ENCODE results near the gene ZBTB44. TPM values are rescaled to one million over a fixed set of nuclear protein-coding genes. Genes with fewer than 3 reads are reported as not detected.
"Not testable (repeated sequence)": the region's sequence is repeated elsewhere in the genome, so short reads cannot be mapped to it uniquely, and the experiment has no call there.

The ZBTB44 gene
- total RNA-seq, 1 donor from 2014 or later: 36.0 TPM

- H3K27me3 Mint-ChIP-seq (ENCODE audit: low read depth); H3K9me3 Mint-ChIP-seq; H3K36me3 Mint-ChIP-seq (ENCODE audit: low read depth); H3K4me3 Mint-ChIP-seq (ENCODE audit: low read depth); DNase-seq (ENCODE audit: low spot score); H3K4me1 Mint-ChIP-seq (ENCODE audit: low read depth); H3K27ac Mint-ChIP-seq; intact Hi-C loops (cut with micrococcal nuclease): not testable (repeated sequence)
Measured at GRCh38 chr11:130193551-130193950, 121.2 kb downstream of the ZBTB44 start.

- Mint-ChIP-seq H3K4me1 (ENCODE audit: low read depth) (no peaks in the 10 kb centered on the region), H3K4me3 (ENCODE audit: low read depth) (no peak overlapping the region), H3K9me3 (no peaks in the 10 kb centered on the region), H3K27ac (no peak overlapping the region), H3K27me3 (ENCODE audit: low read depth) (no peaks in the 10 kb centered on the region), H3K36me3 (ENCODE audit: low read depth) (no peaks in the 10 kb centered on the region)
- intact Hi-C loops (cut with micrococcal nuclease): no loop called here
- DNase-seq (ENCODE audit: low spot score): no peak
Measured at GRCh38 chr11:130192845-130193267, 121.9 kb downstream of the ZBTB44 start.

- H3K9me3 Mint-ChIP-seq: no peaks in the 10 kb centered on the region
- no peaks in the 10 kb centered on the region for H3K4me1 Mint-ChIP-seq (ENCODE audit: low read depth)
- intact Hi-C loops (cut with micrococcal nuclease): no loop called here
- H3K4me3 Mint-ChIP-seq (ENCODE audit: low read depth): no peak overlapping the region
- H3K36me3 Mint-ChIP-seq (ENCODE audit: low read depth): no peaks in the 10 kb centered on the region
- DNase-seq (ENCODE audit: low spot score): no peak
- H3K27me3 Mint-ChIP-seq (ENCODE audit: low read depth): no peaks in the 10 kb centered on the region
- no peak overlapping the region for H3K27ac Mint-ChIP-seq
Measured at GRCh38 chr11:130191896-130192295, 122.8 kb downstream of the ZBTB44 start.

- no peaks in the 10 kb centered on the region for H3K9me3 Mint-ChIP-seq
- no peaks in the 10 kb centered on the region for H3K36me3 Mint-ChIP-seq (ENCODE audit: low read depth)
- DNase-seq (ENCODE audit: low spot score): no peak
- intact Hi-C loops (cut with micrococcal nuclease): no loop called here
- no peak overlapping the region for H3K27ac Mint-ChIP-seq
- no peak overlapping the region for H3K4me3 Mint-ChIP-seq (ENCODE audit: low read depth)
- H3K4me1 Mint-ChIP-seq (ENCODE audit: low read depth): no peaks in the 10 kb centered on the region
- no peaks in the 10 kb centered on the region for H3K27me3 Mint-ChIP-seq (ENCODE audit: low read depth)
Measured at GRCh38 chr11:130190371-130190881, 124.3 kb downstream of the ZBTB44 start.

- Mint-ChIP-seq H3K27me3 (ENCODE audit: low read depth) (peaks cover 3% of the 10 kb centered on the region), H3K36me3 (ENCODE audit: low read depth) (no peaks in the 10 kb centered on the region), H3K4me3 (ENCODE audit: low read depth) (no peak overlapping the region), H3K27ac (no peak overlapping the region), H3K4me1 (ENCODE audit: low read depth) (no peaks in the 10 kb centered on the region), H3K9me3 (no peaks in the 10 kb centered on the region)
- DNase-seq (ENCODE audit: low spot score): no peak
- intact Hi-C loops (cut with micrococcal nuclease): no loop called here
Measured at GRCh38 chr11:130189492-130190210, 125.1 kb downstream of the ZBTB44 start.

- H3K9me3 Mint-ChIP-seq: no peaks in the 10 kb centered on the region
- no peak overlapping the region for H3K27ac Mint-ChIP-seq
- intact Hi-C loops (cut with micrococcal nuclease): no loop called here
- no peaks in the 10 kb centered on the region for H3K4me1 Mint-ChIP-seq (ENCODE audit: low read depth)
- H3K27me3 Mint-ChIP-seq (ENCODE audit: low read depth): peaks cover 3% of the 10 kb centered on the region
- no peak overlapping the region for H3K4me3 Mint-ChIP-seq (ENCODE audit: low read depth)
- no peaks in the 10 kb centered on the region for H3K36me3 Mint-ChIP-seq (ENCODE audit: low read depth)
- DNase-seq (ENCODE audit: low spot score): no peak
Measured at GRCh38 chr11:130188585-130189347, 126.0 kb downstream of the ZBTB44 start.

GRCh38 chr11:130188047-130188446 is 126.7 kb downstream of the ZBTB44 start:
- Mint-ChIP-seq H3K9me3 (no peaks in the 10 kb centered on the region), H3K27ac (no peak overlapping the region), H3K4me1 (ENCODE audit: low read depth) (no peaks in the 10 kb centered on the region), H3K36me3 (ENCODE audit: low read depth) (no peaks in the 10 kb centered on the region), H3K27me3 (ENCODE audit: low read depth) (peaks cover 3% of the 10 kb centered on the region), H3K4me3 (ENCODE audit: low read depth) (no peak overlapping the region)
- intact Hi-C loops (cut with micrococcal nuclease): no loop called here
- no peak for DNase-seq (ENCODE audit: low spot score)

GRCh38 chr11:130187096-130187495 is 127.6 kb downstream of the ZBTB44 start:
- H3K4me3 Mint-ChIP-seq (ENCODE audit: low read depth): no peak overlapping the region
- peaks cover 3% of the 10 kb centered on the region for H3K27me3 Mint-ChIP-seq (ENCODE audit: low read depth)
- H3K9me3 Mint-ChIP-seq: no peaks in the 10 kb centered on the region
- DNase-seq (ENCODE audit: low spot score): no peak
- H3K27ac Mint-ChIP-seq: no peak overlapping the region
- H3K36me3 Mint-ChIP-seq (ENCODE audit: low read depth): no peaks in the 10 kb centered on the region
- intact Hi-C loops (cut with micrococcal nuclease): no loop called here
- no peaks in the 10 kb centered on the region for H3K4me1 Mint-ChIP-seq (ENCODE audit: low read depth)

GRCh38 chr11:130183878-130184610 is 130.7 kb downstream of the ZBTB44 start:
- Mint-ChIP-seq H3K4me3 (ENCODE audit: low read depth) (no peak overlapping the region), H3K27me3 (ENCODE audit: low read depth) (peaks cover 3% of the 10 kb centered on the region), H3K27ac (no peak overlapping the region), H3K4me1 (ENCODE audit: low read depth) (no peaks in the 10 kb centered on the region), H3K36me3 (ENCODE audit: low read depth) (no peaks in the 10 kb centered on the region), H3K9me3 (no peaks in the 10 kb centered on the region)
- DNase-seq (ENCODE audit: low spot score): no peak
- intact Hi-C loops (cut with micrococcal nuclease): no loop called here

- Mint-ChIP-seq H3K27me3 (ENCODE audit: low read depth) (peaks cover 3% of the 10 kb centered on the region), H3K36me3 (ENCODE audit: low read depth) (no peaks in the 10 kb centered on the region), H3K9me3 (no peaks in the 10 kb centered on the region), H3K4me1 (ENCODE audit: low read depth) (no peaks in the 10 kb centered on the region), H3K4me3 (ENCODE audit: low read depth) (no peak overlapping the region), H3K27ac (no peak overlapping the region)
- DNase-seq (ENCODE audit: low spot score): no peak
- intact Hi-C loops (cut with micrococcal nuclease): no loop called here
Measured at GRCh38 chr11:130181295-130182272, 133.1 kb downstream of the ZBTB44 start.

- Mint-ChIP-seq H3K9me3 (no peaks in the 10 kb centered on the region), H3K4me3 (ENCODE audit: low read depth) (no peak overlapping the region)
- intact Hi-C loops (cut with micrococcal nuclease): no loop called here
Measured at GRCh38 chr11:130180896-130181294, 133.8 kb downstream of the ZBTB44 start.

GRCh38 chr11:130180491-130180890 is 134.2 kb downstream of the ZBTB44 start:
- intact Hi-C loops (cut with micrococcal nuclease): no loop called here
- H3K9me3 Mint-ChIP-seq: no peaks in the 10 kb centered on the region
- no peaks in the 10 kb centered on the region for H3K4me1 Mint-ChIP-seq (ENCODE audit: low read depth)

More at GRCh38 chr11:130180896-130181294, 133.8 kb downstream of the ZBTB44 start:
- DNase-seq (ENCODE audit: low spot score): no peak
- H3K27me3 Mint-ChIP-seq (ENCODE audit: low read depth): peaks cover 5% of the 10 kb centered on the region
- H3K27ac Mint-ChIP-seq: no peak overlapping the region
- no peaks in the 10 kb centered on the region for H3K4me1 Mint-ChIP-seq (ENCODE audit: low read depth)
- no peaks in the 10 kb centered on the region for H3K36me3 Mint-ChIP-seq (ENCODE audit: low read depth)

More at GRCh38 chr11:130180491-130180890, 134.2 kb downstream of the ZBTB44 start:
- no peak for DNase-seq (ENCODE audit: low spot score)
- peaks cover 6% of the 10 kb centered on the region for H3K27me3 Mint-ChIP-seq (ENCODE audit: low read depth)
- no peak overlapping the region for H3K4me3 Mint-ChIP-seq (ENCODE audit: low read depth)
- H3K27ac Mint-ChIP-seq: no peak overlapping the region
- no peaks in the 10 kb centered on the region for H3K36me3 Mint-ChIP-seq (ENCODE audit: low read depth)

All from activated T-helper 2 cell treated with anti-CD3 and anti-CD28 coated beads, Interferon-gamma antibody, Interleukin-2, Interleukin-4, amounts not matched to agents 10 μg/mL and 5 μg/mL and 100 μg/mL, durations not matched to agents 14 hours and 24 hours and 36 hours (primary cell).